GM12878 (cell line): ENCODE data around the gene TMEM120B. TPM values are rescaled to one million over a fixed set of nuclear protein-coding genes. Genes with fewer than 3 reads are reported as not detected.

Source experiments
- EED ChIP-seq: sonication (generic); IDR thresholded peaks from 2 replicates; pipeline ENCODE4 v1.6.1; 2016; ENCODE audit warnings: antibody characterized with exemption, low read depth
- EP300 ChIP-seq, 2 experiments: fragments of 150-350 bp in 1 of 2; IDR thresholded peaks; 2 replicates each; pipeline ENCODE4 v1.6.1; 2011 to 2012; ENCODE audit warnings: low read depth in 2 of 2, low read length in 2 of 2, borderline replicate concordance in 1 of 2, improper control_type of control experiment in 1 of 2, inconsistent platforms in 1 of 2; ENCODE audit not compliant: control insufficient read depth in 1 of 2
- HDAC2 ChIP-seq: fragments of 200-600 bp; sonication (generic); IDR thresholded peaks from 2 replicates; pipeline ENCODE4 v1.6.1; 2017
- JUNB ChIP-seq: IDR thresholded peaks from 2 replicates; pipeline ENCODE4 v1.6.1; 2016; ENCODE audit warnings: antibody characterized with exemption, mild to moderate bottlenecking
- SIX5 ChIP-seq: IDR thresholded peaks from 2 replicates; pipeline ENCODE4 v1.6.1; 2011; ENCODE audit warnings: mild to moderate bottlenecking, low read depth, low read length, moderate library complexity; ENCODE audit not compliant: severe bottlenecking
- SMAD5 ChIP-seq: IDR thresholded peaks from 2 replicates; pipeline ENCODE4 v1.6.1; 2016; ENCODE audit warnings: antibody characterized with exemption, low read depth
- SMARCA5 ChIP-seq: fragments of 450-650 bp; IDR thresholded peaks from 2 replicates; pipeline ENCODE4 v1.6.1; 2017; ENCODE audit warnings: mild to moderate bottlenecking
- ZNF217 ChIP-seq: fragments of 450-650 bp; IDR thresholded peaks from 2 replicates; pipeline ENCODE4 v1.6.1; 2017; ENCODE audit warnings: antibody characterized with exemption, mild to moderate bottlenecking
- polyA plus RNA-seq, 11 experiments: library from polyadenylated mRNA; depleted of rRNA in 4 of 11; unstranded in 6 of 11; stranded (reverse) in 5 of 11; fragments of >200 nt; fragmentation: Nextera tagmentation in 4 of 11; fragmentation: Illumina TruSeq in 1 of 11; extraction: Ambion mirVana in 4 of 11; extraction: Trizol in 1 of 11; gene quantifications; 1 replicate in 1 of 11; 2 replicates in 10 of 11; pipeline versions ENCODE4 v1.2.1 to v1.2.3, GENCODE V29; 2011 to 2016; ENCODE audit warnings: inconsistent platforms in 2 of 11, missing spikeins in 2 of 11, low read depth in 1 of 11
- total RNA-seq, 4 experiments: library from RNA; depleted of rRNA in 3 of 4; stranded (reverse); fragments of >200 nt in 3 of 4; fragmentation: Illumina TruSeq in 1 of 4; extraction: Trizol in 1 of 4; gene quantifications; 2 replicates each; pipeline versions ENCODE4 v1.2.1 to v1.2.3, GENCODE V29; 2013 to 2021
- TF ChIP-seq, protein P1 (sequence below): fragments of 450-650 bp; IDR thresholded peaks from 2 replicates; pipeline ENCODE4 v1.6.1; 2017; ENCODE audit warnings: mild to moderate bottlenecking, moderate library complexity
- TF ChIP-seq, protein P2 (sequence below): fragments of 450-650 bp; IDR thresholded peaks from 2 replicates; pipeline ENCODE4 v1.6.1; 2017; ENCODE audit warnings: mild to moderate bottlenecking
- TF ChIP-seq, protein P3 (sequence below): fragments of 450-650 bp; IDR thresholded peaks from 2 replicates; pipeline ENCODE4 v1.6.1; 2017; ENCODE audit warnings: mild to moderate bottlenecking, moderate library complexity
- TF ChIP-seq, protein P4 (sequence below): fragments of 450-650 bp; IDR thresholded peaks from 2 replicates; pipeline ENCODE4 v1.6.1; 2017; ENCODE audit warnings: mild to moderate bottlenecking, low read depth, inconsistent platforms; ENCODE audit not compliant: poor library complexity, severe bottlenecking
- TF ChIP-seq, protein P5 (sequence below): fragments of 450-650 bp; IDR thresholded peaks from 2 replicates; pipeline ENCODE4 v1.6.1; 2017; ENCODE audit warnings: low read depth, mild to moderate bottlenecking, moderate library complexity

The TMEM120B gene
- total and polyA plus RNA-seq, 10 of the 15 experiments (the other 5 are each of a cell fraction or from before 2014, with no cell fraction given) = 4.0 to 26.2 (median 9.2) TPM

DNA sequence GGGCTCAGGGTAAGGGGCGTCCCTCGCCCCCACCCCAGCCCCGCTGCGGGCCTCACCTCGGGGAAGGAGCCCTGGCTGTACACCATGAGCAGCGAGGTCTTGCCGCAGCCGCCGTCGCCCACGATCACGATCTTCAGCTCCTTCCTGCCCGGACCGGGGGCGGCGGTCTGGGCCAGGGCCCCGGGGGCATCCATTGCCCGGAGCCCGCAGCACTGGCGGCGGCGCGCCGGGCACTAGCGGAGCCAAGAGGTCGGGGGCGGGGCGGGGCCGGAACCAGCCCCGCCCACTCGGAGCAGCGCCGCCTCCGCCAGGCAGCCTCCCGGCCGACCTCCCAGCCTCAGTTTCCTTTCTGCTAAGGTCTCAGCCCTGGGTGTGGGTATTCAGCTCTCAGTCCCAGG lies 80.9 kb downstream of the TMEM120B start, which contains the start of gene RHOF (continued):
- TF ChIP-seq, protein P1, sequence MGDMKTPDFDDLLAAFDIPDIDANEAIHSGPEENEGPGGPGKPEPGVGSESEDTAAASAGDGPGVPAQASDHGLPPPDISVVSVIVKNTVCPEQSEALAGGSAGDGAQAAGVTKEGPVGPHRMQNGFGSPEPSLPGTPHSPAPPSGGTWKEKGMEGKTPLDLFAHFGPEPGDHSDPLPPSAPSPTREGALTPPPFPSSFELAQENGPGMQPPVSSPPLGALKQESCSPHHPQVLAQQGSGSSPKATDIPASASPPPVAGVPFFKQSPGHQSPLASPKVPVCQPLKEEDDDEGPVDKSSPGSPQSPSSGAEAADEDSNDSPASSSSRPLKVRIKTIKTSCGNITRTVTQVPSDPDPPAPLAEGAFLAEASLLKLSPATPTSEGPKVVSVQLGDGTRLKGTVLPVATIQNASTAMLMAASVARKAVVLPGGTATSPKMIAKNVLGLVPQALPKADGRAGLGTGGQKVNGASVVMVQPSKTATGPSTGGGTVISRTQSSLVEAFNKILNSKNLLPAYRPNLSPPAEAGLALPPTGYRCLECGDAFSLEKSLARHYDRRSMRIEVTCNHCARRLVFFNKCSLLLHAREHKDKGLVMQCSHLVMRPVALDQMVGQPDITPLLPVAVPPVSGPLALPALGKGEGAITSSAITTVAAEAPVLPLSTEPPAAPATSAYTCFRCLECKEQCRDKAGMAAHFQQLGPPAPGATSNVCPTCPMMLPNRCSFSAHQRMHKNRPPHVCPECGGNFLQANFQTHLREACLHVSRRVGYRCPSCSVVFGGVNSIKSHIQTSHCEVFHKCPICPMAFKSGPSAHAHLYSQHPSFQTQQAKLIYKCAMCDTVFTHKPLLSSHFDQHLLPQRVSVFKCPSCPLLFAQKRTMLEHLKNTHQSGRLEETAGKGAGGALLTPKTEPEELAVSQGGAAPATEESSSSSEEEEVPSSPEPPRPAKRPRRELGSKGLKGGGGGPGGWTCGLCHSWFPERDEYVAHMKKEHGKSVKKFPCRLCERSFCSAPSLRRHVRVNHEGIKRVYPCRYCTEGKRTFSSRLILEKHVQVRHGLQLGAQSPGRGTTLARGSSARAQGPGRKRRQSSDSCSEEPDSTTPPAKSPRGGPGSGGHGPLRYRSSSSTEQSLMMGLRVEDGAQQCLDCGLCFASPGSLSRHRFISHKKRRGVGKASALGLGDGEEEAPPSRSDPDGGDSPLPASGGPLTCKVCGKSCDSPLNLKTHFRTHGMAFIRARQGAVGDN = peak; percentile 18; the same call in 1 of the 2 replicates
- TF ChIP-seq, protein P2, sequence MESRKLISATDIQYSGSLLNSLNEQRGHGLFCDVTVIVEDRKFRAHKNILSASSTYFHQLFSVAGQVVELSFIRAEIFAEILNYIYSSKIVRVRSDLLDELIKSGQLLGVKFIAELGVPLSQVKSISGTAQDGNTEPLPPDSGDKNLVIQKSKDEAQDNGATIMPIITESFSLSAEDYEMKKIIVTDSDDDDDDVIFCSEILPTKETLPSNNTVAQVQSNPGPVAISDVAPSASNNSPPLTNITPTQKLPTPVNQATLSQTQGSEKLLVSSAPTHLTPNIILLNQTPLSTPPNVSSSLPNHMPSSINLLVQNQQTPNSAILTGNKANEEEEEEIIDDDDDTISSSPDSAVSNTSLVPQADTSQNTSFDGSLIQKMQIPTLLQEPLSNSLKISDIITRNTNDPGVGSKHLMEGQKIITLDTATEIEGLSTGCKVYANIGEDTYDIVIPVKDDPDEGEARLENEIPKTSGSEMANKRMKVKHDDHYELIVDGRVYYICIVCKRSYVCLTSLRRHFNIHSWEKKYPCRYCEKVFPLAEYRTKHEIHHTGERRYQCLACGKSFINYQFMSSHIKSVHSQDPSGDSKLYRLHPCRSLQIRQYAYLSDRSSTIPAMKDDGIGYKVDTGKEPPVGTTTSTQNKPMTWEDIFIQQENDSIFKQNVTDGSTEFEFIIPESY = no peak; the same call in 1 of the 2 replicates
- TF ChIP-seq, protein P3, sequence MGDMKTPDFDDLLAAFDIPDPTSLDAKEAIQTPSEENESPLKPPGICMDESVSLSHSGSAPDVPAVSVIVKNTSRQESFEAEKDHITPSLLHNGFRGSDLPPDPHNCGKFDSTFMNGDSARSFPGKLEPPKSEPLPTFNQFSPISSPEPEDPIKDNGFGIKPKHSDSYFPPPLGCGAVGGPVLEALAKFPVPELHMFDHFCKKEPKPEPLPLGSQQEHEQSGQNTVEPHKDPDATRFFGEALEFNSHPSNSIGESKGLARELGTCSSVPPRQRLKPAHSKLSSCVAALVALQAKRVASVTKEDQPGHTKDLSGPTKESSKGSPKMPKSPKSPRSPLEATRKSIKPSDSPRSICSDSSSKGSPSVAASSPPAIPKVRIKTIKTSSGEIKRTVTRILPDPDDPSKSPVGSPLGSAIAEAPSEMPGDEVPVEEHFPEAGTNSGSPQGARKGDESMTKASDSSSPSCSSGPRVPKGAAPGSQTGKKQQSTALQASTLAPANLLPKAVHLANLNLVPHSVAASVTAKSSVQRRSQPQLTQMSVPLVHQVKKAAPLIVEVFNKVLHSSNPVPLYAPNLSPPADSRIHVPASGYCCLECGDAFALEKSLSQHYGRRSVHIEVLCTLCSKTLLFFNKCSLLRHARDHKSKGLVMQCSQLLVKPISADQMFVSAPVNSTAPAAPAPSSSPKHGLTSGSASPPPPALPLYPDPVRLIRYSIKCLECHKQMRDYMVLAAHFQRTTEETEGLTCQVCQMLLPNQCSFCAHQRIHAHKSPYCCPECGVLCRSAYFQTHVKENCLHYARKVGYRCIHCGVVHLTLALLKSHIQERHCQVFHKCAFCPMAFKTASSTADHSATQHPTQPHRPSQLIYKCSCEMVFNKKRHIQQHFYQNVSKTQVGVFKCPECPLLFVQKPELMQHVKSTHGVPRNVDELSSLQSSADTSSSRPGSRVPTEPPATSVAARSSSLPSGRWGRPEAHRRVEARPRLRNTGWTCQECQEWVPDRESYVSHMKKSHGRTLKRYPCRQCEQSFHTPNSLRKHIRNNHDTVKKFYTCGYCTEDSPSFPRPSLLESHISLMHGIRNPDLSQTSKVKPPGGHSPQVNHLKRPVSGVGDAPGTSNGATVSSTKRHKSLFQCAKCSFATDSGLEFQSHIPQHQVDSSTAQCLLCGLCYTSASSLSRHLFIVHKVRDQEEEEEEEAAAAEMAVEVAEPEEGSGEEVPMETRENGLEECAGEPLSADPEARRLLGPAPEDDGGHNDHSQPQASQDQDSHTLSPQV = no peak
- TF ChIP-seq ZNF217 (peak; percentile 89), HDAC2 (no peak), JUNB (no peak), SMARCA5 (peak; percentile 95), EED (no peak), EP300 (IDR thresholded peaks at IDR 0.05; ENCODE audit: borderline replicate concordance in 1 of 2, control insufficient read depth in 1 of 2, low read depth in 2 of 2, low read length in 2 of 2) (no peak), SMAD5 (0 out of 2 replicates have a peak, but pooled peaks have one; percentile 12), SIX5 (no peak)
- TF ChIP-seq, protein P4, sequence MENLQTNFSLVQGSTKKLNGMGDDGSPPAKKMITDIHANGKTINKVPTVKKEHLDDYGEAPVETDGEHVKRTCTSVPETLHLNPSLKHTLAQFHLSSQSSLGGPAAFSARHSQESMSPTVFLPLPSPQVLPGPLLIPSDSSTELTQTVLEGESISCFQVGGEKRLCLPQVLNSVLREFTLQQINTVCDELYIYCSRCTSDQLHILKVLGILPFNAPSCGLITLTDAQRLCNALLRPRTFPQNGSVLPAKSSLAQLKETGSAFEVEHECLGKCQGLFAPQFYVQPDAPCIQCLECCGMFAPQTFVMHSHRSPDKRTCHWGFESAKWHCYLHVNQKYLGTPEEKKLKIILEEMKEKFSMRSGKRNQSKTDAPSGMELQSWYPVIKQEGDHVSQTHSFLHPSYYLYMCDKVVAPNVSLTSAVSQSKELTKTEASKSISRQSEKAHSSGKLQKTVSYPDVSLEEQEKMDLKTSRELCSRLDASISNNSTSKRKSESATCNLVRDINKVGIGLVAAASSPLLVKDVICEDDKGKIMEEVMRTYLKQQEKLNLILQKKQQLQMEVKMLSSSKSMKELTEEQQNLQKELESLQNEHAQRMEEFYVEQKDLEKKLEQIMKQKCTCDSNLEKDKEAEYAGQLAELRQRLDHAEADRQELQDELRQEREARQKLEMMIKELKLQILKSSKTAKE = no peak
- TF ChIP-seq, protein P5, sequence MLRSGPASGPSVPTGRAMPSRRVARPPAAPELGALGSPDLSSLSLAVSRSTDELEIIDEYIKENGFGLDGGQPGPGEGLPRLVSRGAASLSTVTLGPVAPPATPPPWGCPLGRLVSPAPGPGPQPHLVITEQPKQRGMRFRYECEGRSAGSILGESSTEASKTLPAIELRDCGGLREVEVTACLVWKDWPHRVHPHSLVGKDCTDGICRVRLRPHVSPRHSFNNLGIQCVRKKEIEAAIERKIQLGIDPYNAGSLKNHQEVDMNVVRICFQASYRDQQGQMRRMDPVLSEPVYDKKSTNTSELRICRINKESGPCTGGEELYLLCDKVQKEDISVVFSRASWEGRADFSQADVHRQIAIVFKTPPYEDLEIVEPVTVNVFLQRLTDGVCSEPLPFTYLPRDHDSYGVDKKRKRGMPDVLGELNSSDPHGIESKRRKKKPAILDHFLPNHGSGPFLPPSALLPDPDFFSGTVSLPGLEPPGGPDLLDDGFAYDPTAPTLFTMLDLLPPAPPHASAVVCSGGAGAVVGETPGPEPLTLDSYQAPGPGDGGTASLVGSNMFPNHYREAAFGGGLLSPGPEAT = no peak
